Fibroblast of peridontal ligament (primary cell): ENCODE results near the gene KCNE4.
"Not testable (repeated sequence)": the region's sequence is repeated elsewhere in the genome, so short reads cannot be mapped to it uniquely, and the experiment has no call there.

Source experiments
- DNase-seq: peaks from one replicate; pipeline ENCODE4 v3.0.0-alpha.2; 2010; ENCODE audit errors: extremely low read depth

The KCNE4 gene

GRCh38 chr2:223056701-223057418 is 4.9 kb downstream of the KCNE4 start:
- peak; percentile 87 for DNase-seq

GRCh38 chr2:223057569-223057968 is 5.6 kb downstream of the KCNE4 start:
- DNase-seq = no peak

- peak; percentile 38 for DNase-seq
Observed at GRCh38 chr2:223058952-223059716, 7.1 kb downstream of the KCNE4 start.

GRCh38 chr2:223060201-223060825 is 8.3 kb downstream of the KCNE4 start:
- no peak for DNase-seq

GRCh38 chr2:223062396-223062795 is 10.4 kb downstream of the KCNE4 start:
- DNase-seq = no peak

- no peak for DNase-seq
Observed at GRCh38 chr2:223065107-223065506, 13.1 kb downstream of the KCNE4 start.

- no peak for DNase-seq
Observed at GRCh38 chr2:223066721-223067120, 14.7 kb downstream of the KCNE4 start.

GRCh38 chr2:223068071-223068470 is 16.1 kb downstream of the KCNE4 start:
- no peak for DNase-seq

- DNase-seq = no peak
Observed at GRCh38 chr2:223069465-223069864, 17.5 kb downstream of the KCNE4 start.

GRCh38 chr2:223069988-223070387 is 18.0 kb downstream of the KCNE4 start:
- no peak for DNase-seq

GRCh38 chr2:223071139-223071538 is 19.1 kb downstream of the KCNE4 start:
- no peak for DNase-seq

- no peak for DNase-seq
Observed at GRCh38 chr2:223072826-223073225, 20.8 kb downstream of the KCNE4 start.

- peak; percentile 33 for DNase-seq
Observed at GRCh38 chr2:223075301-223076270, 23.6 kb downstream of the KCNE4 start.

- no peak for DNase-seq
Observed at GRCh38 chr2:223076573-223076972, 24.6 kb downstream of the KCNE4 start.

- no peak for DNase-seq
Observed at GRCh38 chr2:223078482-223078881, 26.5 kb downstream of the KCNE4 start.

- DNase-seq = no peak
Observed at GRCh38 chr2:223079378-223079777, 27.4 kb downstream of the KCNE4 start.

GRCh38 chr2:223079925-223080324 is 27.9 kb downstream of the KCNE4 start:
- DNase-seq = no peak

GRCh38 chr2:223080790-223081360 is 28.9 kb downstream of the KCNE4 start:
- DNase-seq = not testable (repeated sequence)

GRCh38 chr2:223081789-223082188 is 29.8 kb downstream of the KCNE4 start:
- no peak for DNase-seq

GRCh38 chr2:223082706-223083105 is 30.7 kb downstream of the KCNE4 start:
- no peak for DNase-seq

GRCh38 chr2:223083402-223084070 is 31.5 kb downstream of the KCNE4 start:
- no peak for DNase-seq
